HG03457 (cell line): ENCODE measurements around the gene PDK1.

ENCODE experiments used
- ATAC-seq: cut with Tn5 transposase; IDR thresholded peaks from one replicate; pipeline ENCODE4 v1.9.1; 2021; ENCODE audit warnings: moderate number of reproducible peaks; ENCODE audit not compliant: unreplicated experiment

Gene PDK1

DNA sequence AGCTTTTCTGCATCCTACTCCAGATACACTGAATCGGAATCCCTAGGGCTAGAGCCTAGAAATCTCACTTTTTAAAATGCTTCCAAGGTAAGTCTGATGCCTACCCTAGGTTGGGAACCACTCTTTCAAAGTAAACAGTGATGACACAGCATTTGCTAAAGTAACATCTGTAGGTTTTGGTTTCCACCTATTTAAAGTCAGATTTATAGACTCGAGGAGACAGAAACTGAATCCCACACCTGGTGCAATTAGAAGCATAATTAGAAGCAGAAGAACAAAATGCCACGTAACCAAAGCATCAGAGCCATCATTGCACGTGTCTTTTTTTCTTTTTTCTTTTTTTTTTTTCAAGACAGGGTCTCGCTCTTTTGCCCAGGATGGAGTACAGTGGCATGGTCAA lies 40.9 kb downstream of the PDK1 start:
- no peak for ATAC-seq

DNA sequence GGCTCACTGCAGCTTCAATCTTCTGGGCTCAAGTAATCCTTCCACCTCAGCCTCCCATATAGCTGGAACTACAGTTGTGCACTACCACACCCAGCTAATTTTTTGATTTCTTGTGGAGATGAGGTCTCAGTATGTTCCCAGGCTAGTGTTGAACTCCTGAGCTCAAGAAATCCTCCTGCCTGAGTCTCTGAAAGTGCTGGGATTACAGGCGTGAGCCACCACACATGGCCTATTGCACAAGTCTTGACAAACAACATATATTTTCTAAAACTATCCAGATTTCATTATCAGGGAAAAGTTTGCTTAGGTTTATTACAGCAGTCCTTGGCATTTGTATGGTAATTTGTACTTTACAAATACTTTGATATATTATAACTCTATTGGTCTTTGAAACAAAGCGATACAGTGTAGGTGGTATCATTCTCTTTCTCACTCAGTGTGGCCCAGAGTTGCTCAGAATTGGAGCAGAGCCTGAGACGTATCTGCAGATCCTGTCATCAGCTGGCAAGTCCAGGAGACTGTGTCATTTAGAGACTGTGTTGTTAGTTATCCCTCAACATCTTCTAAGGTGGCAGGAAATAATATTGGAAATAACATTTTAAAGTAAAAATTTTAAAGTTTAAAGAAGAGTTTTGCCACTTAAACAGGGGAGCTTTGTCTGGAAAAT lies 41.4 kb downstream of the PDK1 start:
- ATAC-seq, result no peak

DNA sequence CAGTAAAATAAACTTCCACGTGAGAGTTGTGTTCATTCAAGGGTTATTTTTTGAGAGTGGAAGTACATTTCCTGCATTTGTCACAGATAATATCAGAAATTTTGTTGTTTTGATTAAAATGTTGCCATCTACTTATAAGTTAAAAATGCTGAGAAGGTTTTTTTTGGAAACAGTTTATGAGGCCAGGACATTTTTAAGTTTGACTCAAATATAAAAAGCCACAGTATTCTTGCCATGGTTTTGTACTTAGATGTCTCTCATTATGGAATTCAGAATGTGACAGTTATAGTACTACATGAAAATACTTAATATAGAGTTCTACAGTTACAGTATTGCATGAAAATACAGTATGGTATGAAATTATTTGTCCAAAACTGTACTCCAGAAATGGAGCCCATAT lies 44.1 kb downstream of the PDK1 start:
- no peak for ATAC-seq

DNA sequence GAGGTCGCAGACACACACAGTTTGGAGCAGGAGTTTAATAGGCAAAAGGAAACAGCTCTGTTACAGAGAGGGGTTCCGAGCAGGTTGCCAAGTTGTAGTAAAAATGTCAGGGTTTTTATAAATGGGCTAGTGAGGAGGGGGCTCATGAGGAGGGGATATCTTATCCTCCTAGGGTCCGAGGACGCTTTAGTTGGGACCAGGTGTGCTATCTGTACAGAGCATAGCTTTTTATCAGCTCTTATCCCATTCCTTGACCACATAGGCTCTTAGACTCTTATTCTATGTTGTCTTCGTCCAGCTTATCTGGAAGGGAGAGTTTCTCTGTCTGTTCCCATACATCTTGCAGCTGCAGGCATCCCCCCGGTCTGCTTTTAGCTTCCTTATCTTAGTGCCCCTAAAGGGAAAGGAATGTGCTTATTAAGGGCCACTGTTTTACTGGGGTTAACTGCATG lies 44.7 kb downstream of the PDK1 start:
- ATAC-seq, result no peak

DNA sequence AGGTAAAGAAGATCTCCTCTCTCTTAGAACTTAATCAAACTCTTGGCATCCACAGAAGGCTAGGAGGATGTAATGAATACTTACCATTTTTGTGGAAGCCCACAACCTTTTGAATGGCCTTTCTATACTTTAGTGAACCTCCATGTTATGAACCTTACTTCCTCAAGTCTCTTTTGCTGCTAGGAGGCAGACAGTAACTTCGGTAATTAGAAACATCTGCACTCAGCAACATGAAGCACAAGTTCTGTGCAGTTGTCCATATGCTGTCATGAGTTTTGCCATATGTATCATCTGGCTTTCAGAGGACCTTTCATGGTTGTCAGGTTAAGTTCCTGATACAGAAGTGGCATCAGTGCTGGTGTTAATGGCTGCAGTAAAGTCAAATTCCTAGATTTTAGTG lies 50.4 kb downstream of the PDK1 start:
- ATAC-seq, result no peak

DNA sequence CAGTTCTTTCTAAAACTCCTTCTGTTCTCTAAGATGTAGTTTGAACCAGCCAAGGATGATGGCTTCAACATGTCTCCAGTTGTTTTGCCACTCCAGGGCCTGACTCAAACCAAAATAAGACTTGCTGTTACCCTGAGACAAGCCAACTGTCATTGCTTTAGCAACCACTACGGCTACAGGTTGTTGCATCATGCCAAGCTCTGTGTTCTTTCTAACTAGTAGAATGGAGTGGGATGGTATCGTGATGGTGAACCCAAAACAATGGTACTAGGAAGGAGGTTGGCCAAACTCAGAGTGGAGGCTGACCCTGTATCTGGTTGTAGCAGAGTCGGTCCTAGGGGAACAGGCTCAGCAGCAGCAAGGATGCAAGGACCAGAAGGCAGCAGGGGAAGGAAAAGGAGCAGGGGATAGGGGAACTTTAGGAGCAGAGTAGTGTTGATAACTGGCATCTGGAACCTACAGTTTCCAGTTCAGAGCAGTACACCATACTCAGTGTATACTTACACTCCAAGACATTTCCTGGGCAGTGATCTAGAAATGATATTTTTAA lies 51.6 kb downstream of the PDK1 start:
- no peak for ATAC-seq

DNA sequence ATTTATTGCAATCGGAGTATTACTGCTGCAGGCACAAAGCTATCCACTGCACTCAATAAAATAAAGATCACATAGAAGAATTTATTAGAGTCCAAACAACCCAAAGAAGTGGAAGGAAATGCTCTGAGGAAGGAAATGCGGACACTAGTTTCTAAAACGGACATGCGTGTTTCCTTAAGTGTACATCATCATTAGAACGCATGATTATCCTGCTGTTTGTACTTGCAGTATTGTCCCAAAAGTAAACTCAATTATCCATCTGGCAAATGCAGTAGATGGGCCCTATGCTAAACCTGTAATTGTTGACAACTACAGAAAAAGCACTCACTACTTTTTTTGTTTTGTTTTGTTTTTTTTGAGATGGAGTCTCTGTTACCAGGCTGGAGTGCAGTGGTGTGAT lies 53.6 kb downstream of the PDK1 start:
- no peak for ATAC-seq

DNA sequence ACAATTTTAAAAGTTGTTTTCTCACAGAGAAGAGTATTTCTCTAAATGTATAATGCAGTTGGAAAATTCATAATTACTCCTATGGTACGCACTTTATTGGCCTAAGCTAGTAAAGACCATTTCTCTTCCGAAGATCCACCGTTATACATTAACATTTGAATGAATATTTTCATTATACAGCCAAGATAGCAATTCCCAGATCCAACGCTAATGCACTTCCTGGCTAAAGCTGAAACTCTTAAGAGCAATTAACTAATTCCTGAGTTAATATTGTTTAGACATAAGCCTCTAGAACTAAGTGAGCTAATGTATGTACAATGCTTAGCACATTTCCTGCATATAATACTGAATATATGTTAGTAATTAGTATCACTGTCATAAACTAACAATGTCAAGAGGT lies 56.2 kb downstream of the PDK1 start:
- no peak for ATAC-seq

DNA sequence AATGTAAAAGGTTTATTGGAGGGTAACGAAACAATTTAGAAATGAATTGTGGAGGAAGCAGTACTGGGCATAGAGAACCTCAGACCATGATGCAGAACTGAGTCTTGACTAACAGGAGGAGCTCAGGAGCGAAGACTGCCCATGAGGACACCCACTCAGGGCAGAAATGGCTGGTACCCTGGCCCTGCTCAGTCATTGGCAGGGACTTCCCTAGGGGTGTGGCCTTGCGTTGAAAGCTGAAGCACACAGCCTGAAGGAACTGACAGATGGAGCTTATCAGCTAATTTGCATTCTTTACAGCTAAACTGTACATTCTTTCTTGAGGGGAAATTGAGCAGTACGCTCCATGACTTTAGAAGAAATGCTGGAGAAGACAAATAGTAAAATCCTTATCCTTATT lies 57.1 kb downstream of the PDK1 start:
- no peak for ATAC-seq

DNA sequence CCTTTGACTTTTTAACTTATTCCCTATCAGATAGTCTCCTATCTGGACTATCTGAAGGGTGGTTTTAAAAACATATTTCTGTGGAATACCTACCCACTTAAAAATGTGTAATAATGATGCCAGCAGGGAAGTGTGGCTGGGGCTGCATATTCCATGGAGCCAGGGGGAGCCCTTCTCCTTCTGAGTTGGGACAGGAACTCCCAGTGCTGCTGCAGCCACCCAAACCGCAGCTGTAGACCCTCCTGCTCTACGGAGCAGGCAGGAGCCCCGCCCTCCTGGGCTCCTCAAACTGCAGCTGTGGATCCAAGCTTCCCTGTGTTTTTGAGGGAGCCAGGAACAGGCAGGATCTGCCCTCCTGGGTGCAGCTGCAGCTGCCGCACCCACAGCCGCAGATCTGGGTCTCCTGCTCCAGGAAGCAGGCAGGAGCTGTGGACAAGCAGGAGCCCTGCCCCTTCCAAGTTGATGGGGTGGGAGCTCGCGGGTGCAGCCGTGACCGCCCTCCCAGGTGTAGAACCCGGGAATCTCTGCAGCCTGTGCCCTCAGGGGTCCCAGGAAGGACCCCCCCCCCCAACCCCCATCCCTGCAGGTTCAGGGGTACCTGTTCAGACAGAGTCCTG lies 57.8 kb downstream of the PDK1 start:
- no peak for ATAC-seq

DNA sequence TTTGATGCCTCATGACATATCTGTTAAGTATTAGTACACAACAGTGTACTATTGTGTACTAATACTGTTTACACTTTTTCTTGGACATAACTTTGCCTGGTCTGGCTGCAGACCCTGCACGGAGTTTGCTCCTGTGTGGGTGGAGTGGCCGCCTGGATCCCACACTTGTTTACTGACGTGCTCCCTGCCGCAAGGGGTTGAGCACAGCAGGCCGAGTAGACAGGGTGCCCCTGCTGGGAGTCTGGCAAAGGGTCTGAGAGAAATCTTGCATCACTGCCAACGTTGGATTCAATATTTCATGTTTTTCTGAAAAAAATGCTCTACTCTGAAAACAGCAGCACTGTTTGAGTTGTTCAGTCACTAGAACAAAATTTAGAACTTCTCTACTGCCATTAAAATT lies 59.0 kb downstream of the PDK1 start:
- no peak for ATAC-seq

DNA sequence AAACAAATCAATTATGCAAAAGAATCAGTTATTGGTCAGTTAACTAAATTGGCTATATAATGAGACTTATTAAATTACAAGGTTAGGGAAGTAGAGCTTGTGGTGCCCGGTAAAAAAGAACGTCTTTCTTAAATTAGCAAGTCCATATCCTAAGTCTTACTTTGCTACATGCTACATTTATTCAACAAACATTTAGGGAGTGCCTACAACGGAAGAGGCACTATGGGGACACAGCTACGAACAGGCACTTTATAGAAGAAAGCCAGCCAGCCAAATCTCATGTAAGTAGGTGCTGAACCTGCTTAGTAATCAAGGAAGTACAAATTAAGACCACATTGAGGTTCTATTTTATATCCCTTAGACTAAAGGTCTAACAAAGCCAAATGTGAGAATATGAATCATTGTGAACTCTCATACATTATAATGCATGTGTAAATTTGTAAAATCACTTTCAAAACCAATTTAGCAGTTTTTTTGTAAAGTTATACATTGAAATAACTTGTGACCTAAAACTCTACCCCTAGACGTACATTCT lies 59.9 kb downstream of the PDK1 start:
- no peak for ATAC-seq

DNA sequence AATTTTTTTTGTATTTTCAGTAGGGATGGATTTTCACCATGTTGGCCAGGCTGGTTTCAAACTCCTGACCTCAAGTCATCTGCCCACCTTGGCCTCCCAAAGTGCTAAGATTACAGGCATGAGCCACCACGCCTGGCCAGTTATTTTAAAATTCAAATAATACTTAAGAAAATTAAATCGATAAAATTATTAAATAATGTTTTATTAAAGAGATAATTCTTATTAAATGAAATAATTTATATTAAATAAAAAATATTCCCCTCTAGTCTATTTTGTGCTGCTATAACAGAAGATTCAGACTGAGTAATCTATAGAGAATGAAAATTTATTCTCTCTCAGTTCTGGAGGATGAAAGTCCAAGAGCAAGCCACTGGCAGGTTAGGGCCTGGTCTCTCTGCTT lies 61.2 kb downstream of the PDK1 start:
- ATAC-seq, result no peak

DNA sequence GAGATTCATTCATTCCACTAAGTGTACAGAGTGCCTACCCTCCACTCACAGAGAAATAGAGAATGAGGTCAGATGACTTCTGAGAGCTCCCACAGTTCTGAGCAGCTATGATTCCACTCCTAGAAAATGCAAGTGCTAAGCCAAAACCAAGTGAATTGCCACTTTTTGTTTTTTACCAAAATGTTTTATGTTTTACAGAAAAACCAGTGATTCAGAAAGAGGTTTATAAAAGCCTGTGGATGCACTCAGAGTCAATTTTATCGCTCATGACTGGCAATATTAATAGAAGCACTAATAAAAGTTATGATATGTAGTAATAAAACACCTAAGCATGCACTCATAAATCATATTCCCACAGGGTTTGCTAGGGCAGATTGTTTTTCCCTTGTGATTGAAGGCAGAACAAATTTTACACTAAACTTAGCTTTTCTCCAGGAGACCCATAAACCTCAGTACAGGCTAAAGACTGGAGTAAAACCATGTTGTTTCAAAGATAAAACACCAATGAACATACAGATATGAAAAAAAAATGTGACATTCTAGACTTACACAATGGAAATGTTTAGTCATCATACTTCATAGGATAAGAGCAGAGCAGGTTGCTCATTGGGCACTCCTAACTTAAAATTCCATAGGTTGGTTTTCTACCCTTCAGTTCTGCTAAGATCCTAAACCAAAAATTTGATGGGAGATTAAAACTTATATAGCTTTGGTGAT lies 67.5 kb downstream of the PDK1 start:
- no peak for ATAC-seq

DNA sequence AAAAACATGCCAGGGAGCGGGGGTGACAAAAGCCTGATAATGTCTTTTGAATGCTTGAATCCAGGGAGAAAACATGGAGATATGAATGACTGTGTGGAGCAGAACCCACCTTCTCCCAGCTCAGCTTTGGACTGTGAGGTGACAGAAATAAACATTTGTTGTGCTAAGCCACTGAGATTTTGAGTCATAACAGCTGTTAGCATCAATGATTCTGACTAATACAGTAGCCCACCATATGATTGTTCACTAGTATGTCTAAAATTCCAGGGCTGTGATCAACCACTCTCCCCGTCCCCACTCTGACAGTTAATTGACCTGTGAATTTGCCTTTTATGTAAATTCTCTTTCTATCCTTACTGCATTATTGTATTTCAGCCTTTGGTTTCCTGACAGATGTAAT lies 69.1 kb downstream of the PDK1 start:
- ATAC-seq, result no peak

DNA sequence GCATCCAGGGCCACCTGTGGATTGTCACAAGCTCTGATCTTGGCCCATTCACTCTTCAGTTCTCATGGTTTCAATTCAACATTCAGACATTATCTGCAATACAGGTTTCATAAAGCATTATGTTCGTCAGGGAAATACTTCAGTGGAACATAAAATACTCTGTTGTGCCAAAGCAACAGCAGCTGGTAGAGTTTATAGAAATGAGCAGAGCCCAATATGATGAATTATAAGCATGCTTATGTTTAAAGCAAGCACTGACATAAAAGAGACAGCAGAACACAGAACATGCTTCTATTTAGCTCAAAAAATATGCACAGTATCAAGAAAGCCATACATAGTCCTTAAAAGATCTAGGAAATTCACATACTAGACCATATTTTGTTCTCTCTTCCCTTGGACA lies 71.3 kb downstream of the PDK1 start:
- no peak for ATAC-seq

DNA sequence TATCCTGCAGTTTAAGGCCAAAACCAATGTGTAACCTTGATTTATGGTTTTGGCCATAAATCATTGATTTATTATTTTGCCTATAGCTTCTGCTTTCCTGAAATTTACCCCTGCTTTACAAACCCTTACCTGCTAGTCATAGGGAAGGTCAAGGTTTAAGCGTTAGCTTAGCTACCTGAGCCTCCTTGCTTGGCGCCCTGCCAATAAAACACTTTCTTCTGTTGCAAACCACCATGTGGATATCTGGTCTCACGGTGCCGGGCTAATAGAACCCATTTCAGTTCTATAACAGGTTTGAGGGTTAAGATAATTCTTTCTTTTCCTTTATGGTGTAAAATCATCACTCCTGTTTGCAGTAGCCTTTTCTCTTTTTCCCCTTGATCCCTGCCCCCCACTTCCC lies 72.2 kb downstream of the PDK1 start:
- no peak for ATAC-seq

DNA sequence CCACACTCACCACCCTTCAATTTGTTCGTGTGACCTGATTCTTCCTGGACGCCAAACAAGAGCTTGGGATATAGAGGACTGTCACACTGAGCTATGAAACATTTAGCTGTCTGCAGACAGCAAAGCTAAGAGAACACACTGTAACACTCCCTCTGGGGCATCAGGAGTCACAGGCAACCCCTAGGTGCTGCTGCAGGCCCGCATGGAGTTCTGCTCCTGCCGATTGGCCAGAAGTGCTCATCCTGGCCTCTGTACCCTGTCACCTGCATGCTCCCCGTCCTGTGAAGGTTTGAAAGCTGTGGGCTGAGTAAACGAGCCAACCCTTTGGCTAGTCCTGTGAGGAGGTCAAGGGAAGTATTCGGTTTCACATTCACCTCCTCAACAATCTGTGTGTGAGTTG lies 73.7 kb downstream of the PDK1 start:
- no peak for ATAC-seq

DNA sequence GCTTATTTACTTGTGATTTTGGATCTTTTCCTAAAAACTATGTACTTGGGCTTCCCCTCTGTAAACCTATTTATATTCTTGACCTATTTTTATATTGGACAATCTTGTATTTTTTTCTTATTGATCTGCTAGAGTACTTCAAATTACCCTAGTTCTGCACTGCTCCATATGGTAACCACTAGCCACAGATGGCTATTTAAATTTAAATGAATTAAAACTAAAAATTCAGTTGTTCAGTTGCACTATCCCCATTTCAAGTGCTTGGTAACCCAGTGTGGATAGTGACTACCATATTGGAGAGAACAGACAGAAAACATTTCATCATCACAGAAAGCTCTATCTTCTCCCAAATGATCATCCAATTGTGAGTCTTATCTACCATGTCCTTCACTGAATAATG lies 74.3 kb downstream of the PDK1 start:
- no peak for ATAC-seq

DNA sequence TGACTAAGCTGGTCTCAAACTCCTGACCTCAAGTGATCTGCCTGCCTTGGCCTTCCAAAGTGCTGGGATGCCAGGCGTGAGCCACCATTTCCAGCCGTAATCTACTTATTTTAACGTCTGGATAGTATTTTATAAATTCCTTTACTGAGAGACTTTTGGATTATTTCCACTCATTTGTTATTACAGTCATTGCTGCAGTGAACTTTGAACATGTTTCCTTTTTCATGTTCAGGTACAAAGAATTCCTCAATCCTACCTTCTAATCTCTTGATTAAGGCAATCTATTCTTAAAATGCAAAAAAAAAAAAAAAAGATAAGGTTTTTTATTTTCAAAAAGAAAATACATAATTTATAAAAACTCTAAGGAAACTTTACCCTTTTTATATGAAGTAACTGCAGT lies 78.6 kb downstream of the PDK1 start:
- ATAC-seq, result no peak

DNA sequence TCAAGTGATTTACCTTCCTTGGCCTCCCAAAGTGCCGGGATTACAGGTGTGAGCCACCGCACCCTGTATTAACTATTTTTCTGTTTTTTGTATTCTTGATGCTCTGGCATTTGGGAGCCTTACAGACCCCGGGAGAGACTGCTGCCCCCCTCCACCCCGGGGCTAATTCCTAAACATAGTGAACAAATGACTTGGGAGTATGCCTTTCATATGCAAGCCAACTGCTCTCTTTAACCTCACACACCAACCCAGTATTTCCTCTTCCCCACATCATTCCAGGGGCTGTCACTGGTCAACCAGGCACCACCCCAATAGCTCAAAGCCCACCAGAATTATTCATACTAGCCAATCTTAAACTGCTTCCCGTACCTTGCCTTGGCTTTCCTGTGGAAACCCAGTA lies 79.7 kb downstream of the PDK1 start:
- ATAC-seq, result no peak

DNA sequence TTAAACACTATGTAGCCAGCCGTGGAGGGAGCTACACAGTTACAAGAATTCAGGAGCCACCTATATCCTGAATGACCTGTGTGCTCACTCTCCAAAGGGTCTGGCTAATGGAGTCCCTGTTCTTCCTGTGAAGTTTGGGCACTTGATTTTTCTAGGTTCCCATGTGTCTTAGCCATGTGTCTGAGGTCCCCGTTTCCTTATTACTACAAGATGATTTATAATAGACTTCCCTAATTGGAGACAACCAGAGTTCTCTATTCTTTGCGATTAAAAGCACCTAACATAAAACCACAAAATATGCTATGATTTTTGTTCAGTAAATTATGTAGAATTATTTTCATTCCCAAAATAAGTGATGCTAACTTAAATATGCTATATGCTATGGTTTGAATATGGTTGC lies 83.4 kb downstream of the PDK1 start:
- ATAC-seq, result no peak
